ENCODE results near the gene MACROD2. TPM values are rescaled to one million over a fixed set of nuclear protein-coding genes. Genes with fewer than 3 reads are reported as not detected.

Gene MACROD2
- total and polyA plus RNA-seq, 2 experiments from 2014 or later, result 2.8 to 4.3 TPM

DNA sequence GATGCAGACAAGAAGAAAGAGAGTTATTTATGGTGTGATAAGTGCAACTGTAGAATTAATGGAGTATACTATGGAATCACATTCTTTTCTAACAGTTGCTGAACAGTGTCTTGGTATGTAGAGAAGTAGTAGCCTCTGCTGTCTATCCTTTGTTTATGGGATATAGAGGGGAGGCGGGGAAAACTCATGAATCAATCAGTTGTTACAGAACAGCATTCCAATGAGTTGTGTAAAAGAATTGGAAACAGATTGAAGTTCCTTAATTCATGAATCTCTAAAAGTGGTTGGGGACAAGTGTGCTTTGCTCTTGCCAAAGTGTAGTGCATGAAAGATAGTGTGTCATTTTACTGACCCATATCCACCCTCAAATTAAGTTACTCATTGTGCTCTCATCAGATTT, 264.4 kb downstream of the MACROD2 start:
- ATAC-seq, result no peak
- Mint-ChIP-seq H3K27ac (no peak overlapping the region), H3K4me3 (no peak overlapping the region)

DNA sequence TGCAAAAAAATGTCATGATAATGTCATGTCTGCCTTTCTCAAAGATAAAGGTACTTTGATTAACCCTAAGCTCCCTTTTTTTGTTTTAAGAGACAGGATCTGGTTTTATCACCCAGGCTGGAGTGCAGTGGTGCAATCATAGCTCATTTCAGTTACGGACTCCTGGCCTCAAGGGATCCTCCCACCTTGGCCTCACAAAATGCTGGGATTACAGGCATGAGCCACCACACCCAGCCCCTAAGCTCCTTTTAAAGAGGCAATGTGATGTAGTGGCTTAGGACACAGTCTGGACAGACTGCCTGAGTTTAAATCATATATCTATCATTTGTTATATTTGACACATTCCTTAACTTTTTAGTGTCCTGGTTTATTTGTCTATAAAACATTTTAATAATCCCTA, 265.1 kb downstream of the MACROD2 start:
- no peaks in the 10 kb centered on the region for H4K20me1 ChIP-seq (replicated peaks; ENCODE audit: insufficient read depth)
- no peak for DNase-seq (ENCODE audit: low spot score)
- H3K4me1 ChIP-seq (ENCODE audit: insufficient read depth), result no peaks in the 10 kb centered on the region
- Mint-ChIP-seq H3K4me3 (no peak overlapping the region), H3K9me3 (no peaks in the 10 kb centered on the region; the same call in 2 of the 3 replicates), H3K36me3 (ENCODE audit: low read depth) (no peaks in the 10 kb centered on the region), H3K27me3 (ENCODE audit: insufficient read depth, low read depth, poor library complexity) (no peaks in the 10 kb centered on the region), H3K4me1 (no peaks in the 10 kb centered on the region), H3K27ac (no peak overlapping the region)
- H3K27me3 ChIP-seq (ENCODE audit: insufficient read depth), result no peaks in the 10 kb centered on the region
- no peaks in the 10 kb centered on the region for H3K79me2 ChIP-seq (replicated peaks; ENCODE audit: insufficient read depth)
- H2AFZ ChIP-seq, result no peak overlapping the region
- no peaks in the 10 kb centered on the region; the same call in 1 of the 2 replicates for H3K9me2 ChIP-seq (ENCODE audit: insufficient read depth)
- H3K4me3 ChIP-seq, result no peak overlapping the region
- H3F3A ChIP-seq (replicated peaks; ENCODE audit: low read depth), result no peaks in the 10 kb centered on the region
- no peaks in the 10 kb centered on the region for H3K36me3 ChIP-seq (ENCODE audit: insufficient read depth)
- ATAC-seq, result no peak
- H3K4me2 ChIP-seq, result no peak overlapping the region
- no peak overlapping the region for H3K27ac ChIP-seq (ENCODE audit: low read depth)
- TF ChIP-seq STAT1 (IDR thresholded peaks at IDR 0.05; ENCODE audit: unreplicated experiment) (no peak), EZH2phosphoT487 (IDR thresholded peaks at IDR 0.05; ENCODE audit: unreplicated experiment) (no peak), POLR2AphosphoS5 (IDR thresholded peaks at IDR 0.05; ENCODE audit: low read depth) (no peak), CREB1 (CRISPR knock-in tag; IDR thresholded peaks at IDR 0.05; ENCODE audit: low read depth) (no peak), EZH2 (IDR thresholded peaks at IDR 0.05; ENCODE audit: low read depth, unreplicated experiment) (no peak), NANOG (IDR thresholded peaks at IDR 0.05; ENCODE audit: borderline replicate concordance) (no peak), REST (IDR thresholded peaks at IDR 0.05; ENCODE audit: unreplicated experiment) (no peak), ZNF114 (CRISPR knock-in tag; IDR thresholded peaks at IDR 0.05) (no peak), JUNB (IDR thresholded peaks at IDR 0.05; ENCODE audit: unreplicated experiment) (no peak), CTCF (conservative IDR thresholded peaks at IDR 0.05; ENCODE audit: low read depth in 2 of 2) (no peak)
- TF ChIP-seq, protein P1, sequence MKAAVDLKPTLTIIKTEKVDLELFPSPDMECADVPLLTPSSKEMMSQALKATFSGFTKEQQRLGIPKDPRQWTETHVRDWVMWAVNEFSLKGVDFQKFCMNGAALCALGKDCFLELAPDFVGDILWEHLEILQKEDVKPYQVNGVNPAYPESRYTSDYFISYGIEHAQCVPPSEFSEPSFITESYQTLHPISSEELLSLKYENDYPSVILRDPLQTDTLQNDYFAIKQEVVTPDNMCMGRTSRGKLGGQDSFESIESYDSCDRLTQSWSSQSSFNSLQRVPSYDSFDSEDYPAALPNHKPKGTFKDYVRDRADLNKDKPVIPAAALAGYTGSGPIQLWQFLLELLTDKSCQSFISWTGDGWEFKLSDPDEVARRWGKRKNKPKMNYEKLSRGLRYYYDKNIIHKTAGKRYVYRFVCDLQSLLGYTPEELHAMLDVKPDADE (IDR thresholded peaks at IDR 0.05), result no peak

More for the DNA sequence above, 264.4 kb downstream of the MACROD2 start:
- Histone ChIP-seq H3F3A (replicated peaks; ENCODE audit: low read depth) (no peaks in the 10 kb centered on the region), H2AFZ (no peak overlapping the region), H3K36me3 (ENCODE audit: insufficient read depth) (no peaks in the 10 kb centered on the region), H3K27me3 (ENCODE audit: insufficient read depth) (no peaks in the 10 kb centered on the region), H3K27ac (ENCODE audit: low read depth) (no peak overlapping the region), H3K79me2 (replicated peaks; ENCODE audit: insufficient read depth) (no peaks in the 10 kb centered on the region), H4K20me1 (replicated peaks; ENCODE audit: insufficient read depth) (no peaks in the 10 kb centered on the region), H3K4me2 (no peak overlapping the region), H3K9me2 (ENCODE audit: insufficient read depth) (no peaks in the 10 kb centered on the region; the same call in 1 of the 2 replicates), H3K4me1 (ENCODE audit: insufficient read depth) (no peaks in the 10 kb centered on the region), H3K4me3 (no peak overlapping the region)
- no peak for TF ChIP-seq STAT1 (IDR thresholded peaks at IDR 0.05; ENCODE audit: unreplicated experiment)
- no peak for TF ChIP-seq REST (IDR thresholded peaks at IDR 0.05; ENCODE audit: unreplicated experiment)
- no peaks in the 10 kb centered on the region for H3K27me3 Mint-ChIP-seq (ENCODE audit: insufficient read depth, low read depth, poor library complexity)
- no peaks in the 10 kb centered on the region for H3K4me1 Mint-ChIP-seq
- H3K9me3 Mint-ChIP-seq, result peaks cover 4% of the 10 kb centered on the region; the same call in 1 of the 3 replicates
- DNase-seq (ENCODE audit: low spot score), result no peak
- no peaks in the 10 kb centered on the region for H3K36me3 Mint-ChIP-seq (ENCODE audit: low read depth)

Measured in GM23338 (cell line).